HG03571 (cell line): ENCODE measurements around the gene DIO3.

Experiments used
- ATAC-seq: cut with Tn5 transposase; IDR thresholded peaks from one replicate; pipeline ENCODE4 v1.9.1; 2021; ENCODE audit not compliant: unreplicated experiment

Gene DIO3

GRCh38 chr14:101595887-101596721 is 34.8 kb downstream of the DIO3 start:
- ATAC-seq: no peak

DNA sequence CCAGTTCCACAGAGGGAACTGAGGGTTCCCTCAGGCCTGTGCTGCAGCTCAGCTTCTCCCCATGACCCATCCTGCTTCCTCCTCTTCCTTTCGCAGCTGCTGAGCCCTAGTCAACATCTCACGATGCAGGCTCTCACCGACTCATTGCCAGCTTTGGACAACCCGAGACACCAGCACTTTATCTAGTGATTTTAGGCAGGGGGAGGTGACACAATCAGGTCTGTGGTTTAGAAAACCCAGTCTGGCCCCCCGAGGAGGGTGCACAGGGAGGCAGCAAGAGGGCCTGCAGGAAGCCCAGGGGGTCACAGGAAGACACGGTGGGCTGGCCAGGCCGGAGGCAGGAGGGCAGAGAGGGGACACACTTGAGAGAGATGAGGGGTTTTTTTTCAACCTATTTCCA is 35.4 kb downstream of the DIO3 start:
- ATAC-seq: no peak

DNA sequence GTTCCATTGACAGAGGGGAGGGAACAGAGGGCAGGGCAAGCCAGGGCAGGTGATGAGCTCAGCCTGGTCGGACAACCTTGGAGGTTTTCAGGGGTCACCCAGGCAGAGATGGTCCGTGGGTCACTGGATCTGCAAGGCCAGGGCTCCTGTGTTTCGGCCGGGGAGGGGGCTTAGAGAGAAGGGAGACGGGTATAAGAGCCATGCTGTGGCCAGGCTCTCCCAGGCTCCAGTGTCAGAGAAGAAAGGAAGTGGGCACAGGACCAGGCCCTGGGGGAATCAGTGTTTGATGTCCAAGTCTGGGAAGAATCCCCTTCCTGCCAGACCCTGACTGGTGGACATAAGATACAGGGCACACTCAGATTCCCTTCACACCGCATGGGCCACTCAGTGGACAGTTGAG is 36.9 kb downstream of the DIO3 start:
- ATAC-seq: no peak

DNA sequence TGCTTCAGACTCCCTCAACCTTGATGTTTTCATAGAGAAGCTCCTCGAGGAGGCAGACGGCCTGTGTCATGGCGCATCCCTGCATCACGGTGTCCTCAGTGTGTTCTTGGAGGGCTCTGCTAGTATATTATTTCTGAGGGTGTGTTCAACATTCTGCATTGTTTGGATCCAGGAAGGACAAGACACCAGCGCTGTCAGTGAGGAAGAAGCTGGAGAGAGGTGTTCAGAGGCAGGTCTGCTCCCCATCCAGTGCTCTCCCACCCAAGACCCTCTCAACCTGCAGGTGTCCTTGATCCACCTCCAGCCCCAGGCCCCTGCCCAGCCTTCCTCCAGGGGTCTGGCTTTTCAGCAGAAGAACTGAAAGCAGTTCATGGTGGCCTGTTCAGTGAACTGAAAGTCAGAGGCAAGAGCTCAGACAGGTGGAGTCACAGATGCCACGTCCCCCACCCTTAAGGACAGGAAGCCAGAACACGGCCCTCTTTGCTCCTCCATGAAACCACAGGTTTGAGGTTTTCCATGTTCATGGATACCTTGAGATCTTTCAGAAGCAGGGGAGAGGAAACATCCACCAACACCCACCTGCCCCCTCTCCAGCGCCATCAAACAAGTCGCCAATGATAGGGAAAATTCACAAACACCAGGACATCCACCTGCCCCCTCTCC is 37.4 kb downstream of the DIO3 start:
- ATAC-seq: no peak

DNA sequence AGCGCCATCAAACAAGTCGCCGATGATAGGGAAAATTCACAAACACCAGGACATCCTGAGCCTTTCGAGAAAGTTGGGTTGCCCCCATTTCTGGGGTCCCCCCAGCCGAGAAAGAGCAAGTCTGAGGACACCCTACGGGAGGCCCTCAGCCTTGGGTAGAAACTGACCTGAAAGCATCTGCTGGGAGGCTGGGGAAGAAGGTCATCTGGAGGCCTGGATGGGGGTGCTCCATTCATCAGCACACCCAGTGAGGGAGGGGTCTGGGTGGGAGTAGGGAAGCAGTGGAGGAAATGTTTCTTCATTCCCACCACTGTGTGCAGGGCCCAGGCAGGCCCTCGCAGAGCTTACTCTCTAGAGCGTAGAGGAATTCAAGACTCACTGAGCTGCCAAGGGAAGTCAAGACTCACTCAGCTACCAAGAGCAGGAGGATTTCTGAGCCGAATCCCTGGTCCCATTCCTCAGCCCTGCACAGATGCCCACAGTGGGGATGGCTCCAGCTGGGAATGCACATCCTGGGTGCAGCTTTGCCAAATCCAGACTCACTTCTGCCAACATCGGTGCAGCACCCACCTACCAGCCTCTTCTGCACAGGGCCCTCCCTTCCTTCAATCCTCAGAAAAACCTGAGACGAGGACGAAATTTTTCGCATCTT is 38.1 kb downstream of the DIO3 start:
- no peak for ATAC-seq

DNA sequence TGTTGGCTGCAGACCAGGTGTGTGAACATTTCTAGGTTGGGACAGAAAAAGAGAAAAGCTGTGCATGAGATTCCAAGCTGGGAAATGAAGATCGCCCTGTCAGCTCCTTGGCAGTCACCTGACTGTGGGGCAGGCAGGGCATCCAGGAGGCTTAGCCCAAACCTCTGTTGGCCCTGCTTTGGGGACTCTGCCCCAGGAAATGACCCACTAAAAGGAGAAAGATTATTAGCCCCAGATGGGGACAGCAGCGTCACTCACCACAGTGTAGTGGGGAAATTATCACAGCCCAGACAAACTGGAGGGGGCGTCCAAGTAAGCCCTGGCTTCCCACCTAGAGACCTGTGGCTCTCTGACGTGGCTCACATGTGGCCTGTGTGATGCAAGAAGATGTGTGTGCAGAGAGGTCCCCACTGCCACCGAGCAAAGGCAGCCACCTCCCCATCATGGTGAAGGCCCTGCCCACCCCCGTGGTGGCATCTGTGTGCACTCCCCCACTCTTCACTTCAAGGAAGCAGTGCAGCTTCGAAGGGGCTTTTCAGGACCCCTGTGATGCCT is 39.1 kb downstream of the DIO3 start:
- no peak for ATAC-seq

- no peak for ATAC-seq
Observed at GRCh38 chr14:101600891-101601605, 39.8 kb downstream of the DIO3 start.

GRCh38 chr14:101601606-101602465 is 40.5 kb downstream of the DIO3 start:
- ATAC-seq: no peak

- no peak for ATAC-seq
Observed at GRCh38 chr14:101602466-101602840, 41.2 kb downstream of the DIO3 start.

DNA sequence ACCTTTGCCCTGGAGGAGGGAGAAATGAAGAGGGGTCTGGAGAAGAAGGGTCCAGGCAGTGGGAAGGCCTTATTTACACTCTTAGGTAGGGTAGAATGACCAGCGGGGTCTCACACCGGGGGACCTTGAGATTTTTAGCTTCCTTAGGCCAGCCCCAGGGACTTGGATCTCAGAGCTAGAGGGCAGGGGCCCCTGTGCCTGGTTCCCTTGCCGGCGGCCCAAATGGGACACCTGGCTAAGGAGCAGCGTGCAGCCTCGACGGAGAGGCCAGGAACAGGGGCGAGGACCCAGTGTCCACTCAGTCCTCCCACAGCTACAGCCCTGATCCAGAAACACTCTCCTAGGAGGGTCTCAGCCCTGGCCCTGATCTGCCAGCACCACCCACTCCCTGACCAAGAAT is 41.8 kb downstream of the DIO3 start:
- ATAC-seq: no peak

- no peak for ATAC-seq
Observed at GRCh38 chr14:101604228-101604934, 43.1 kb downstream of the DIO3 start.

DNA sequence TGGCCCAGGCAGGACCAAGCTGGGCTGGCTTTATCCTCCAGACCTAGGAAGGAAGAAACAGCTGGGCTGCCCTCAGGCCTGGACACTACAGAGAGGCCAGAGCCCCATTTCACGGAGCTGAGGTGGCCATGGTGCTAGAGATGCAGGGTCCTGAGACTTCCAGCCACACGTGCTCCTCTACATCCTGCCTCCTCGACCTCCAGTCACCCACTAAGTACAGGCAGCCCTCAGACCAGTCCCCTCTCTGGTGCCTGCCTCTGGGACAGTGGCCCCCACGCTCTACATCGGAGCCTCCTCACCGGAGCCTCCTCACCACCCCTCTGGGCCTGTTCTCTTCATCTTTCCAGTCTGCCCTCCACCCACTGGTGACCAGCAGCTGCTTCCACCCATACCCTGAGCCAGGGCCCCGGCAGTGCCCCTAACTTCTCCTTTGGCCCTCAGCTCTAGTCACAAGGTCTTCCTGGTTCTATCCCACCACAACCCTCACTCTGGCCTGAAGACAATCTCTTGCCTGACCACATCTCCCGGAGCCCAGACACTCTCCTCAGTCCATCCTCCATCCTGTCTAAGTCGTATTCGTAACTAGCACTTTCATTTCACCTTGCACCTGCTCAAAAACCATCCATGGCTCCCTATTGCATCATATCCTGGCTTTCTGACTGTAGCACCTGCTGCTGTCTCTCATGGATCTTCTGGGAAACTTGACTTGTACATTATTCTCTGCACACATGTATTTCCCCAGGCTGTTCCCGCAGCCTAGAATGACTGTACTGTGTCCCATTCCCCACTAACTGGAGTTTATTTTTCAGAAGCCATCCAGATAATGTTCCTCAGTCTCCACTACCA is 43.9 kb downstream of the DIO3 start:
- no peak for ATAC-seq

- no peak for ATAC-seq
Observed at GRCh38 chr14:101605836-101606235, 44.5 kb downstream of the DIO3 start.
